ENCODE data around the gene ZZZ3. TPM values are rescaled to one million over a fixed set of nuclear protein-coding genes. Genes with fewer than 3 reads are reported as not detected.

Gene ZZZ3
- total and polyA plus RNA-seq, 2 of the 13 experiments (the other 11 are each of a cell fraction or from before 2014, with no cell fraction given): 18.1 to 50.2 TPM

- Histone ChIP-seq H3K9ac (ENCODE audit: insufficient read depth, low read depth, low read length) (no peak overlapping the region), H3K36me3 (replicated peaks in 1 of 2; ENCODE audit: control insufficient read depth in 1 of 2, insufficient read depth in 2 of 2, low read length in 2 of 2) (peaks cover 3 to 48% of the 10 kb centered on the region in 2 experiments), H3K27ac (ENCODE audit: extremely low read length, insufficient read depth, low read length) (no peak overlapping the region), H3K27me3 (ENCODE audit: control insufficient read depth in 1 of 2, insufficient read depth in 2 of 2, low read length in 2 of 2) (no peaks in the 10 kb centered on the region), H3K4me2 (ENCODE audit: low read depth, low read length) (no peak overlapping the region), H4K20me1 (ENCODE audit: insufficient read depth, low read length) (no peaks in the 10 kb centered on the region), H3K79me2 (ENCODE audit: insufficient read depth, low read length) (no peaks in the 10 kb centered on the region), H3K9me3 (ENCODE audit: low read length) (no peaks in the 10 kb centered on the region), H3K4me3 (replicated peaks in 1 of 3; ENCODE audit: insufficient read depth in 1 of 3, low read depth in 2 of 3, low read length in 3 of 3) (no peak overlapping the region), H2AFZ (ENCODE audit: low read length) (no peak overlapping the region), H3K4me1 (ENCODE audit: insufficient read depth, low read length) (no peaks in the 10 kb centered on the region)
- DNase-seq (ENCODE audit: low spot score): no peak
- intact Hi-C loops (cut with micrococcal nuclease; ENCODE audit: unreplicated experiment) (no loop called here), in situ Hi-C loops (cut with HindIII; ENCODE audit: extremely low pct_ligation_motif_present, low pct_unique_long_range_greater_than_20kb) (no loop called here)
- no TSS peak for BruUV-seq (replicated peaks)
- POLR2A ChIA-PET: no interaction called here
- no peak for FAIRE-seq
- CTCF ChIA-PET (ENCODE audit: low intra/inter-chr PET ratio, low total read pairs): no interaction called here
- ATAC-seq: no peak
- 95% methylated on average over 2 of the region's 2 CpGs for WGBS (ENCODE audit: low lambda C conversion rate)
- no peak for TF ChIP-seq ZBTB2 (CRISPR knock-in tag; IDR thresholded peaks at IDR 0.05; ENCODE audit: low read depth)
- TF ChIP-seq, protein P1, sequence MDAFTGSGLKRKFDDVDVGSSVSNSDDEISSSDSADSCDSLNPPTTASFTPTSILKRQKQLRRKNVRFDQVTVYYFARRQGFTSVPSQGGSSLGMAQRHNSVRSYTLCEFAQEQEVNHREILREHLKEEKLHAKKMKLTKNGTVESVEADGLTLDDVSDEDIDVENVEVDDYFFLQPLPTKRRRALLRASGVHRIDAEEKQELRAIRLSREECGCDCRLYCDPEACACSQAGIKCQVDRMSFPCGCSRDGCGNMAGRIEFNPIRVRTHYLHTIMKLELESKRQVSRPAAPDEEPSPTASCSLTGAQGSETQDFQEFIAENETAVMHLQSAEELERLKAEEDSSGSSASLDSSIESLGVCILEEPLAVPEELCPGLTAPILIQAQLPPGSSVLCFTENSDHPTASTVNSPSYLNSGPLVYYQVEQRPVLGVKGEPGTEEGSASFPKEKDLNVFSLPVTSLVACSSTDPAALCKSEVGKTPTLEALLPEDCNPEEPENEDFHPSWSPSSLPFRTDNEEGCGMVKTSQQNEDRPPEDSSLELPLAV (CRISPR knock-in tag; conservative IDR thresholded peaks at IDR 0.05; ENCODE audit: low read depth): no peak
- TF ChIP-seq, protein P2, sequence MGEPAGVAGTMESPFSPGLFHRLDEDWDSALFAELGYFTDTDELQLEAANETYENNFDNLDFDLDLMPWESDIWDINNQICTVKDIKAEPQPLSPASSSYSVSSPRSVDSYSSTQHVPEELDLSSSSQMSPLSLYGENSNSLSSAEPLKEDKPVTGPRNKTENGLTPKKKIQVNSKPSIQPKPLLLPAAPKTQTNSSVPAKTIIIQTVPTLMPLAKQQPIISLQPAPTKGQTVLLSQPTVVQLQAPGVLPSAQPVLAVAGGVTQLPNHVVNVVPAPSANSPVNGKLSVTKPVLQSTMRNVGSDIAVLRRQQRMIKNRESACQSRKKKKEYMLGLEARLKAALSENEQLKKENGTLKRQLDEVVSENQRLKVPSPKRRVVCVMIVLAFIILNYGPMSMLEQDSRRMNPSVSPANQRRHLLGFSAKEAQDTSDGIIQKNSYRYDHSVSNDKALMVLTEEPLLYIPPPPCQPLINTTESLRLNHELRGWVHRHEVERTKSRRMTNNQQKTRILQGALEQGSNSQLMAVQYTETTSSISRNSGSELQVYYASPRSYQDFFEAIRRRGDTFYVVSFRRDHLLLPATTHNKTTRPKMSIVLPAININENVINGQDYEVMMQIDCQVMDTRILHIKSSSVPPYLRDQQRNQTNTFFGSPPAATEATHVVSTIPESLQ (CRISPR knock-in tag; conservative IDR thresholded peaks at IDR 0.05): no peak
- TF ChIP-seq ZNF441 (CRISPR knock-in tag; IDR thresholded peaks at IDR 0.05; ENCODE audit: borderline replicate concordance): no peak
- TF ChIP-seq ZNF691 (CRISPR knock-in tag; IDR thresholded peaks at IDR 0.05; ENCODE audit: borderline replicate concordance, low read depth): no peak
- TF ChIP-seq, protein P3, sequence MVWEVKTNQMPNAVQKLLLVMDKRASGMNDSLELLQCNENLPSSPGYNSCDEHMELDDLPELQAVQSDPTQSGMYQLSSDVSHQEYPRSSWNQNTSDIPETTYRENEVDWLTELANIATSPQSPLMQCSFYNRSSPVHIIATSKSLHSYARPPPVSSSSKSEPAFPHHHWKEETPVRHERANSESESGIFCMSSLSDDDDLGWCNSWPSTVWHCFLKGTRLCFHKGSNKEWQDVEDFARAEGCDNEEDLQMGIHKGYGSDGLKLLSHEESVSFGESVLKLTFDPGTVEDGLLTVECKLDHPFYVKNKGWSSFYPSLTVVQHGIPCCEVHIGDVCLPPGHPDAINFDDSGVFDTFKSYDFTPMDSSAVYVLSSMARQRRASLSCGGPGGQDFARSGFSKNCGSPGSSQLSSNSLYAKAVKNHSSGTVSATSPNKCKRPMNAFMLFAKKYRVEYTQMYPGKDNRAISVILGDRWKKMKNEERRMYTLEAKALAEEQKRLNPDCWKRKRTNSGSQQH (CRISPR knock-in tag; IDR thresholded peaks at IDR 0.05; ENCODE audit: low read depth): no peak
- TF ChIP-seq CREM (IDR thresholded peaks at IDR 0.05): no peak
- no peak for TF ChIP-seq CREM (CRISPR knock-in tag; IDR thresholded peaks at IDR 0.05)
- TF ChIP-seq ZFP36L1 (CRISPR knock-in tag; IDR thresholded peaks at IDR 0.05): no peak
- TF ChIP-seq ZNF766 (CRISPR knock-in tag; IDR thresholded peaks at IDR 0.05; ENCODE audit: borderline replicate concordance): no peak
- no peak for TF ChIP-seq SMARCE1 (IDR thresholded peaks at IDR 0.05; ENCODE audit: borderline replicate concordance)
- TF ChIP-seq ZNF746 (CRISPR knock-in tag; IDR thresholded peaks at IDR 0.05): no peak
Observed at GRCh38 chr1:77718181-77718580, 35.7 kb upstream of the ZZZ3 start.

All from HepG2 (cell line).